Right lobe of liver (tissue), 6 donors: ENCODE data around the gene PUS7. TPM values are rescaled to one million over a fixed set of nuclear protein-coding genes. Genes with fewer than 3 reads are reported as not detected.

Experiments used
- ATAC-seq, 4 donors: fragments of 200-7000 bp; cut with Tn5 transposase; one replicate each; pipeline ENCODE4 v1.9.1; 2020; ENCODE audit warnings: mild to moderate bottlenecking in 4 of 4, moderate library complexity in 4 of 4
- DNase-seq, 3 donors: peaks; one replicate each; pipeline ENCODE4 v3.0.0-alpha.2; 2020
- H3K27ac ChIP-seq, 3 donors: fragments of 200-600 bp; one replicate each; pipeline ENCODE4 v1.8.0; 2022
- H3K27me3 ChIP-seq, 2 donors: fragments of 200-600 bp; one replicate each; pipeline ENCODE4 v1.8.0; 2022
- H3K36me3 ChIP-seq, 4 donors: fragments of 200-600 bp; sonication (generic) in 1 of 4; one replicate each; pipeline versions ENCODE4 v1.5.1 to v1.8.0; 2017 to 2022; ENCODE audit warnings: control low read depth in 1 of 4
- H3K4me1 ChIP-seq, 4 donors: fragments of 200-600 bp; sonication (generic) in 1 of 4; one replicate each; pipeline versions ENCODE4 v1.5.1 to v1.8.0; 2017 to 2022; ENCODE audit warnings: control low read depth in 1 of 4
- H3K4me3 ChIP-seq, 3 donors: fragments of 200-600 bp; one replicate each; pipeline ENCODE4 v1.8.0; 2022
- H3K9me3 ChIP-seq, 4 donors: fragments of 200-600 bp; sonication (generic) in 1 of 4; one replicate each; pipeline versions ENCODE4 v1.5.1 to v1.8.0; 2017 to 2022; ENCODE audit warnings: control low read depth in 1 of 4
- POLR2A ChIP-seq: fragments of 450-650 bp; IDR thresholded peaks from one replicate; pipeline ENCODE4 v1.6.1; 2017; ENCODE audit warnings: antibody characterized with exemption, mild to moderate bottlenecking
- WGBS: methylation state at CpG from one replicate; pipeline ENCODE4 v1.1.6; 2018; ENCODE audit warnings: low coverage, low lambda C conversion rate; ENCODE audit not compliant: insufficient coverage; ENCODE audit errors: missing lambda C conversion rate; 5-methylcytosine and 5-hydroxymethylcytosine counted together
- intact Hi-C, 2 donors: fragments of 100-400 bp; cut with DNase I; formaldehyde crosslinking; loops; one replicate each; pipeline versions ENCODE4 v1.11.2 to v1.14.1; 2022
- total RNA-seq, 6 experiments: library from RNA; depleted of rRNA in 2 of 6; stranded (reverse); fragments of >200 nt in 2 of 6; fragmentation: NEBNext Ultra II Directional in 3 of 6; extraction: Animal tissue kit (Norgen Biotek cat#: 25700) in 3 of 6; gene quantifications; one replicate each; pipeline versions ENCODE4 v1.1.0 to v1.2.4, GENCODE V29; 2016 to 2023
- TF ChIP-seq, protein P1 (sequence below), 4 donors: fragments of 200-600 bp in 3 of 4; fragments of 450-650 bp in 1 of 4; IDR thresholded peaks; one replicate each; pipeline versions ENCODE4 v1.5.1 to v1.8.0; 2016 to 2022; ENCODE audit warnings: antibody characterized with exemption in 4 of 4, mild to moderate bottlenecking in 2 of 4
- donor health status: DM: no; HTN: yes; CAD: no.
- donor health status: DM: no; HTN: no; CAD: no.
- donor health status: DM: no; HTN: no; CAD: no.
- donor health status: DM: no; HTN: yes; CAD: no.
- donor health status: DM: no; HTN: yes; CAD: no.

PUS7 gene
- total RNA-seq, 6 experiments from 2014 or later, result 4.2 to 15.7 (median 6.8) TPM

DNA sequence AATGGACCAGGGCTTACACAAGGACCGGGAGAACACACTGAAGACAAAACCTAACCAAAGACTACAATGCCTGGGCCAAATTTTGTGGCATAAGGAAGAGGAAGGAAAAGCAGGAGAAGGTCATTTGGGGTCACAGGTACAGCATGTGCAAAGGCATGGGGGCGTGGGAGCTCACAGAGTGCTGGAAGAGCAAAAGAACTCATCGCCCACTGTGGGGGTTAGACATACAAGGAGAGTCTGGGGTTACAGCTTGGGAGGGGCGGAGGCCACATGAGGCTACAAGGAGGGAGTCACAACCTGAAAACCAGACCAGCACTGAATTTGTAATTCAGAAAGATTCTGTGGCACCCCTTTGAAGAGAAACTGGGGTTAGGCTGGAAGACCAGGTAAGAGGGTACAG is 9.7 kb downstream of the PUS7 start:
- WGBS, result 61% methylated on average over 3 of the region's 4 CpGs
- no peak overlapping the region for H3K4me3 ChIP-seq
- H3K36me3 ChIP-seq, result no peaks in the 10 kb centered on the region
- DNase-seq (no peak), ATAC-seq (no peak)
- H3K27me3 ChIP-seq, result no peaks in the 10 kb centered on the region
- no peak overlapping the region for H3K27ac ChIP-seq
- TF ChIP-seq POLR2A, result no peak
- TF ChIP-seq, protein P1, sequence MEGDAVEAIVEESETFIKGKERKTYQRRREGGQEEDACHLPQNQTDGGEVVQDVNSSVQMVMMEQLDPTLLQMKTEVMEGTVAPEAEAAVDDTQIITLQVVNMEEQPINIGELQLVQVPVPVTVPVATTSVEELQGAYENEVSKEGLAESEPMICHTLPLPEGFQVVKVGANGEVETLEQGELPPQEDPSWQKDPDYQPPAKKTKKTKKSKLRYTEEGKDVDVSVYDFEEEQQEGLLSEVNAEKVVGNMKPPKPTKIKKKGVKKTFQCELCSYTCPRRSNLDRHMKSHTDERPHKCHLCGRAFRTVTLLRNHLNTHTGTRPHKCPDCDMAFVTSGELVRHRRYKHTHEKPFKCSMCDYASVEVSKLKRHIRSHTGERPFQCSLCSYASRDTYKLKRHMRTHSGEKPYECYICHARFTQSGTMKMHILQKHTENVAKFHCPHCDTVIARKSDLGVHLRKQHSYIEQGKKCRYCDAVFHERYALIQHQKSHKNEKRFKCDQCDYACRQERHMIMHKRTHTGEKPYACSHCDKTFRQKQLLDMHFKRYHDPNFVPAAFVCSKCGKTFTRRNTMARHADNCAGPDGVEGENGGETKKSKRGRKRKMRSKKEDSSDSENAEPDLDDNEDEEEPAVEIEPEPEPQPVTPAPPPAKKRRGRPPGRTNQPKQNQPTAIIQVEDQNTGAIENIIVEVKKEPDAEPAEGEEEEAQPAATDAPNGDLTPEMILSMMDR (IDR thresholded peaks at IDR 0.05), result no peak
- H3K4me1 ChIP-seq, result no peaks in the 10 kb centered on the region
- no peaks in the 10 kb centered on the region for H3K9me3 ChIP-seq
- intact Hi-C loops, result no loop called here

DNA sequence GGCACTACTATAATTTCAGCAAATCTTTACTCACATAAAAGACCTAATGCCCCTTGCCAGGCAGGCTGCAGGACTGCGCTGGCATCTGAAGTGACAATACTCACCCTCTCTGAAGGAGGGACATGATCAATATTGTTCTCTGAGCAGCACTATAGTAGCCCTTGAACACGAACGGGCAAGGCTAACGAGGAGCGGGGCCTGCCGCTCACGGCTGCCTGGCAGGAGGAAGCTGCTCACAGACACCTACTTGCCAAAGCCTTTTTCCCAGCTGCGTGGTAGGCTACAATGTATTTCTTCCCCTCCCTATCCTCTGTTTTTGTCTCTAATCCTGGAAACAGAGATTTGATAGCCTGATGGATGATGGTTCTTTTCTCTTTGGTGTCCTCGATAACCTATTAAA is 19.9 kb downstream of the PUS7 start:
- DNase-seq, result no peak

DNA sequence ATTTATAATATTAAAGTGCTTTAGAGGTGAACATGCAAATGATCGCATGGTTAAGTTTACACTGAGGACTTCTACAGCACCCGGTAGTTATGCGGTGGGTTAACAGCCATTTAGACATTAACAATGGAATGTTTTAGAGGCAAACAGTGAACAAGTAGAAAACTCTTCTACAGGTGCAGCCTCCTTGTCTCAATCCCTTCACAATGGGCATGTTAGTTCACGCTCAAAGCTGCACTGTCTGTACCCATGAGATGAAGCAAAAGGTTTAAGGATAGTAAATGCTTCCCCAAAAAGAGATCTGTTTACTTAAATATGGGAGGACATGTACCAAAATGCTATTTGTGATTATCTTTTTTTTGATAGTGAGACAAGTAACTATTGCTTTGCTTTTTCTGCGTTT is 25.1 kb downstream of the PUS7 start:
- H3K27me3 ChIP-seq, result no peaks in the 10 kb centered on the region
- H3K27ac ChIP-seq, result no peak overlapping the region
- H3K4me3 ChIP-seq, result no peak overlapping the region
- TF ChIP-seq POLR2A, result no peak
- TF ChIP-seq, protein P1 (IDR thresholded peaks at IDR 0.05), result no peak
- H3K4me1 ChIP-seq, result no peaks in the 10 kb centered on the region
- ATAC-seq (no peak), DNase-seq (no peak)
- intact Hi-C loops, result no loop called here
- 94% methylated on average over 5 of the region's 5 CpGs for WGBS
- H3K9me3 ChIP-seq, result no peaks in the 10 kb centered on the region
- H3K36me3 ChIP-seq, result peaks cover 0 to 1% (median under 1%) of the 10 kb centered on the region in 4 donors

More for the DNA sequence above, 19.9 kb downstream of the PUS7 start:
- ATAC-seq, result no peak
- intact Hi-C loops, result no loop called here
- Histone ChIP-seq H3K9me3 (no peaks in the 10 kb centered on the region), H3K36me3 (peaks cover 0 to 12% (median 6%) of the 10 kb centered on the region in 4 donors), H3K27me3 (no peaks in the 10 kb centered on the region), H3K4me3 (no peak overlapping the region), H3K4me1 (no peaks in the 10 kb centered on the region), H3K27ac (no peak overlapping the region)
- WGBS, result 83% methylated on average over 1 of the region's 9 CpGs
- no peak for TF ChIP-seq POLR2A
- TF ChIP-seq, protein P1 (IDR thresholded peaks at IDR 0.05), result no peak

DNA sequence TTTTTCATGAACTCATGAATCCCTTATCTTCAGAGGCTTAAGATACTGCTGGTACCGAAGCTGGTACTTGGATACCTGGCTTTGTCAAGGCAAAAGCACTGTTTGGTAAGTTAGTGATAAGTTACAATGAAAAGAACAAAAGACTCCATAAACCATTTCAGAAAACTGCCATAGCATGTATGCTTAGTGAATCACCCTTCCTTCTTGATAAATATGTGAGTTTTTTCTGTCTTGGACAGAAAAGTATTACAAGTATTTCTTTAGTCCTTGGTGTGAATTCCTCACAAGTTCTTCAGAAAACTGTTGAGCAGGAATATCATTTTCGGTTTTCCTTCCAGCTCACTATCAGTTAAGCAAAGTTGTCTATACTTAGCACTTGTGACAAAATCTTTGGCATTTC is 25.6 kb downstream of the PUS7 start:
- intact Hi-C loops, result no loop called here
- Histone ChIP-seq H3K4me1 (no peaks in the 10 kb centered on the region), H3K9me3 (no peaks in the 10 kb centered on the region), H3K27ac (no peak overlapping the region), H3K4me3 (no peak overlapping the region), H3K27me3 (no peaks in the 10 kb centered on the region), H3K36me3 (peaks cover 0 to 1% (median 0%) of the 10 kb centered on the region in 4 donors)
- no peak for ATAC-seq
- no peak for DNase-seq
- 51% methylated on average over 2 of the region's 2 CpGs for WGBS
- TF ChIP-seq, protein P1 (IDR thresholded peaks at IDR 0.05), result no peak
- no peak for TF ChIP-seq POLR2A

DNA sequence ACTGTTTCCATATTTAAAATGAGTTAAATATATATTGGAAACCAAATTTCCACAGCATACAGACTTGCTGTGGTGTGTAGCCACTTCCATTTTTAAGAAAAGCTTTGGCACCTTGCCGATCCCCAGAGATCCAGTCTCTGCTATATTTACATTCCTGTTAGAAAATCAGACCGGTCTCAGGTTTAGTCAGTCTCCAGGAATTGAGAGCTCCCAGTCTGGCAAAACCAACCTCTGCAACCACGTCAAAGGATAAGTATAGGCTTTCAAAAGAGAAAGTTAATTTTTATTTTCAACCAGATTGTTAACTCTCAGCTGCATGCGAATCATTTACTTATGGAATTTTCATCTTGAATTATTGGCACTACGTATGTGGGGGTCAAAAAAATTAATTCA is 28.2 kb downstream of the PUS7 start:
- DNase-seq (no peak), ATAC-seq (no peak)
- H3K27me3 ChIP-seq, result no peaks in the 10 kb centered on the region
- intact Hi-C loops, result no loop called here
- TF ChIP-seq POLR2A, result no peak
- TF ChIP-seq, protein P1 (IDR thresholded peaks at IDR 0.05), result no peak
- WGBS, result 75% methylated on average over 4 of the region's 5 CpGs
- no peaks in the 10 kb centered on the region for H3K9me3 ChIP-seq
- H3K4me1 ChIP-seq, result no peaks in the 10 kb centered on the region
- no peak overlapping the region for H3K4me3 ChIP-seq
- H3K27ac ChIP-seq, result no peak overlapping the region
- H3K36me3 ChIP-seq, result peaks cover 0 to 1% (median 0%) of the 10 kb centered on the region in 4 donors
